ENCODE measurements around the gene RNF130.
A peak's percentile ranks its signal among the peaks of the same experiment; 100 is the strongest.

Gene RNF130

DNA sequence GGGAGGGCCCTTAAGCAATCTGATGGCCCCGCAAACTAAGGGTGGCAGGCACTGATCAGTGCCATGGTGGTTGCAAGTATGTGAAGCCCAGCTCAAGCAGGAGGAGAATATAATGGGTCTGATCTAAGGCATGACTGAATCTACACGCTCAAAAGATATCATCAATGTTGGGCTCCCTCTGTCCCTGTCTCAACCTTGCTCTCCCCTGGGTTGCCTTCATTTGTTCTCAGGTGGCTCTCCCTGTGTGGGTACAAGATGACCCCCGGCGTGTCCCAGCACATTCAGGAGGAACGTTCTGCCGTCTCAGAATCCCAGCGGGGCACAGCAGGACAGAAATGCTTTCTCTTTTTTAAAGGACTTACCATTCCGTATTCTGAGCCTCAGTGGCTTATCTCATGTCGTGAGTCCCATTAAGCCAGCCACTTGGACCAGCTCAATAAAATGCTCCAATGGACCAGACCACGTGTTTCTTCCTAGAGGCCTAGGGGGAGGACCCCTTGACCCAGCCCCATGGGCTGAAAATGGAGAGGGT is 12.0 kb upstream of the RNF130 start:
- no peak for DNase-seq

DNA sequence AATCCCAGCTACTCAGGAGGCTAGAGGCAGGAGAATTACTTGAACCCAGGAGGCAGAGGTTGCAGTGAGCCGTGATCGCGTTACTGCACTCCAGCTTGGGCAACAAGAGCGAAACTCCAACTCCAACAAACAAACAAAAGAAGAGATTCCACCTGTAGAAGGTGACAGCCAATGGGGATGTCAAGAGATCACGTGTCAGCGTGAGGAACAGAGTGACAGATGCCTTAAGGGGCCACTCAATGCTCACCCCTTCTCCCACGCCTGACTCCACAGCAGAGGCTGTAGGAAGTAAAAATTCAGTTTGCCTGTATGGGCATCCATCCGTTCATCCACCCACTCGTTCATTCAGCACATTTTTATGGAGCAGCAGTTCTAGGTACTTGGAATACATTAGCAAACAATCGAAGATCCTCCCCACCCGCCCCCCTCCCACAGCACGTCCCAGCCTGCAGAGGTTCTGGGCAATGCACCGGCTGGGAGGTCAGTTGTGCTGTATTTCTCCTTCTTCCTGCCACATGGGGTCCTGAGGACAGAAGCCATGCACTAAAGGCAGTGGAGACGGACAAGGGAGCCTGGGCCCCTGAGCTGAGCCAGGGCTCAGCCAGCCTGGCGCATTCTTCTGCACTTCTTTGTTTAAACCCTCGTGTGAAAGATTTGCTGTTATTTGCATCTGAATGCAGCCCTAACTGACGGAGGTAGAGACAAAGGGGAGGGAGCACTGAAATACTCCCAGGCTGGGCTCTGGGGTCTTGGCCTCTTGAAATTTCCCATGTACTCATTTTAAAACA is 11.3 kb upstream of the RNF130 start:
- no peak for DNase-seq

DNA sequence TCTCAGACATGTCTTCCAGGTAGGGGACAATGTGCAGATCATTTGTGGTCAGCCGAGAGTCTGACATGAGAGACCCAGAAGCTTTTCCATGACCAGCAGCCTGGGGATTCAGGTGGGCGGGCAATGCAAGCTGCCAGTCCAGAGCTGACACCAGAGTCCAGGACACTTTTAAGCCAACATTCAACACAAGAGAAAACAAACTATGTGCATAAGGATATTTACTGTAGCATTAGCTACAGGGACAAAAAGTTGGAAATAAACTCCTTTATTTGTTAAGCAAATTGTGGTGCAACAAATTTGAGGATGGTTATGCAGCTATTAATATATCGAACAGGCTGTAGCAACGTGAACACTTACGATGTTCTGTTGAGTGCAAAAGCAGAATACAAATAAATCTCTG is 9.9 kb upstream of the RNF130 start:
- no peak for DNase-seq

DNA sequence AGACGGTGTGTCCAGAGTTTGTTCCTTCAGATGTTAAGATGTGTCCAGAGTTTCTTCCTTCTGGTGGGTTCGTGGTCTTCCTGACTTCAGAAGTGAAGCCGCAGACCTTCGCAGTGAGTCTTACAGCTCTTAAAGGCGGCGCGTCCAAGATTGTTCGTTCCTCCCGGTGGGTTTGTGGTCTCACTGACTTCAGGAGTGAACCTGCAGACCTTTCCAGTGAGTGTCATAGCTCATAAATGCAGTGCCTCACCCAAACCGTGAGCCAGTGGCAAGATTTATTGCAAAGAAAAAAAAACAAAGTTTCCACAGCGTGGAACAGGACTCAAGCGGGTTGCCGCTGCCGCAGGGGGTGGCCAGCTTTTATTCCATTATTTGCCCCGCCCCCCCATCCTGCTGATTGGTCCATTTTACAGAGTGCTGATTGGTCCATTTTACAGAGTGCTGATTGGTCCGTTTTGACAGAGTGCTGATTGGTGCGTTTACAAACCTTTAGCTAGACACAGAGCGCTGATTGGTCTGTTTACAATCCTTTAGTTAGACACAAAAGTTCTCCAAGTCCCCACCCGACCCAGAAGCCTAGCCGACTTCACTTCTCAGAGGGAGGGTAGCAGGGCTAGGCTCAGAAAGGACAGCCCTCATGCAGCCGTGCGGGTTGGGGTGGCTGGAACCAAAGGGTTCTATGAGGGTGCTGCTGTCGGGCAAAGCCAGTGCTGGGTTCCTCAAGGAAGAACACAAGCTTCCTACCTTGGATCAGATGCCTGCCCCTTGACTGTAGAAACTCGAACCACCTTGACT is 9.1 kb upstream of the RNF130 start:
- peak; percentile 82 for DNase-seq

DNA sequence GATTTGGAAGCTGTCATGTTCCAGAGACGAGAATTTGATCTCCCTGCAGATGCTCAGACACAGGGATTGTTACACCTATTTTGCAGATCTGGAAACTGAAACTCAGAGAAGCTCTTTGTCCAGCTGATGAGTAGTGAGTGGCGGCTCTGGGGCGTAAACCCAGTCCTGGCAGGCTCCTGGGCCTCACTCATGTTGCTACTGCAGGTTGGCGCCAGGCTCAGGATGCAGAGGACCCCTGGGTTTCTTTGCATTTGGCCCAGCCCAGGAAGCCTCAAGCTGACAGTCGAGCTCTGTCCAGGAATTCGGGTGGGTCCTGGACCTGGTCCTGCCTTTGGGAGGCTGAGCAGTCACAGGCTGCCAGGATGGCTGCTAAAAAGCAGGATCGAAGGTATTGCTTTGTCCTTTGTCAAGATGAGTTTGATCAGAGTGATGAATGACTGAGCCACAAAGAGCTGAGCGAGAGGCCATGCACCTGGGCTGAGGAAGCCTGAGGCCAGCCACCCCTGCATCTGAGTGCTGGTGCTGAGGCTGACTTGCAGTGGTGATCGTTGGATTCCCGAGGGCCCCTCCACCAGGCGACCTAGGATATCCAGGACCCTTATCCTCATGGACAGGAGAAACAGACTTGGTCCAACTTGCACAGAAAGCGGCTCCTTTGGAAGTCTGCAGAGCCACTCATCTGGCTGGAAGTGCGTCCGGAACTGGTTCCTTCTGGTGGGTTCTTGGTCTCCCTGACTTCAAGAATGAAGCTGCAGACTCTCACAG is 8.3 kb upstream of the RNF130 start:
- DNase-seq: no peak

DNA sequence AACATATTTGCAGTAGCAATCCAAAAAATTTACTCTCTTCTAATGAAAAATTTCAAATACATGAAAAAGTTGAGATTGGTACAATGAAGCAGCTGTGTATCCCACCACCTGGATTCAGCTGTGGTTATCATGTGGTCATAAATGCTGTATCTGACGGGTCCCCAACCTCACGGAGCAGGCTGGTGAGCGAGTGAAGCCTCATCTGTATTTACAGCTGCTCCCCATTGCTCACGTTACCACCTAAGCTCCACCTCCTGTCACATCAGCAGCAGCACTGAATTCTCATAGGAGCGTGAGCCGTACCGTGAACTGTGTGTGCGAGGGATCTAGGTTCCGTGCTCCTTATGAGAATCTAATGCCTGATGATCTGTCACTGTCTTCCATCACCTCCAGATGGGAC is 6.8 kb upstream of the RNF130 start:
- no peak for DNase-seq

DNA sequence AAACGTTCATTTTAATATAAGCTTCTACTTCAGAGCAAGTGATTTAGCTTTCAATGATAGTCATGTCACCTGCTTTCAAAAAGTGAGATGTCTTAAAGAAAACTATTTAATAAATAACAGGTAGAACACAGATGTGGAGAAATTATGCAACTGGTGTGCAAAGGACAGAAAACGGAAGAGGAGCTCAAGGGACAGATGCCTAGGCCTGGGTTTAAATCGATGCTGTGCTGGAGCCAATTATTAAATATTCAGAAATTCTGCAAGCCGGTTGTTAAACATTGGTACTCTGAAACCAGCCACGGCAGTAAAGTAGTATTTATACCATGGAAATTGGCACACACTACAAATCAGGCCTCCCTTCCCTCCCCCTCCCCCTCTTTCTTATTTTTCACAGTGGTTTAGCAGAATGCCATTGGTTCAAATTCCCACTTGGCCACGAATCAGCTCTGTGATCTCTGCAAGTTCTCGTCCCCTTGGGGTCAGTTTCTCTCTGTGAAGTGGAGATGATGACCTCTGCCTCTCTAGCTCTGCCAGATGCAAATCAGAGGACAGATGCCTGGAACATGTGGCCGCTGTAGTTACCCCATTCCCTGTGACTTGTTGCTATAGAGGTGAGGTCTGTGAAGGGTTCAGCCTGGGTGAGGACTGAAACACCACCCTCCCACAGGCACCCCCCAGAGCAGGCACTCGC is 6.2 kb upstream of the RNF130 start:
- no peak for DNase-seq

DNA sequence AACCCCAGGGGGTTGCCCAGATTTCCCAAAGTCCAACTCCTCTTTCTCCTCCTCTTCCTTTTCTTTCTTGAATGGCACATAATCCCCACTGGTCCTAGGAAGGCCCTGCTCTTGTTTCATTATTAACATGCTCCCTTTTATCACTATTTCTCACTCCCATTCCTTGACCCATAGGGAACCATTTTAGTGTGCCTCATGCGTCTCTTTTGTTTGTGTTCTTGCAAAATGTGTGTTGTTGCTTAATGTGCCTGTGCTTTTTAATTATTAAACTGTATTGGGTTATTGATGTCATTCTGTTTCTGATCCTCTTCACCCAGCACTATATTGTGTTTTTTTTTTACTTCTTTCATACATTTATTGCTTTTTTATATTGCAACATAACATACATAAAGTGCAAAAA is 4.1 kb upstream of the RNF130 start:
- no peak for DNase-seq

DNA sequence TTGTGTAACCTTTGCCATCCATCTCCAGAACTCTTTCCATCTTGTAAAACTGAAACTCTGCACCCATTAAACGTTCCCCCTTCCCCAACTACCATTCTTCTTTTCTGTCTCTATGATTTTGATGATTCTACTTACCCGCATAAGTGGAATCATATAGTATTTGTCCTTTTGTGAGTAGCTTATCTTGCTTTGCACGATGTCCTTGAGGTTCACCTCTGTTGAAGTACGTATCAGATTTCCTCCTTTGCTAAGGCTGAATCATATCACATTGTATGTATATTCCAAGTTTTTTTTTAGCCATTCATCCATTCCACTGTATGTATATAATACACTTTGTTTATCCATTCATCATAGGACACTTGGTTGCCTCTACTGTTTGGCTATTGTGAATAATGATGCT is 2.9 kb upstream of the RNF130 start:
- no peak for DNase-seq

DNA sequence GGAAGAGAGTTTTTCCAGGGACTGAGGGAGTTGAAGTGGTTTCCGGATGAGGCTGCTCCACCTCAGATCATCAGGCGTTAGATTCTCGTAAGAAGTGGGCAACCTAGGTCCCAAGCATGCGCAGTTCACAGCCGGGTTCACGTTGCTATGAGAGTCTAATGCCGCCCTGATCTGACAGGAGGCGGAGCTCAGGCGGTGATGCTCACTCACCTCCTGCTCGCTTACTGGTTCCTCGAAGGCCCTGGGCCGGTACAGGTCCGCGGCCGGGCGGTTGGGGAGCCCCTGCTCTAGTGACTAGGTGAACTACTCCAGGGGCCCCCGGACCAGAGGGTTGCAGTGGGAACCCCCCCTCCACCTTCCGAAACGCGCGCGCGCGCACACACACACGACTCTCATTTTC is 997 bp upstream of the RNF130 start:
- DNase-seq: no peak

DNA sequence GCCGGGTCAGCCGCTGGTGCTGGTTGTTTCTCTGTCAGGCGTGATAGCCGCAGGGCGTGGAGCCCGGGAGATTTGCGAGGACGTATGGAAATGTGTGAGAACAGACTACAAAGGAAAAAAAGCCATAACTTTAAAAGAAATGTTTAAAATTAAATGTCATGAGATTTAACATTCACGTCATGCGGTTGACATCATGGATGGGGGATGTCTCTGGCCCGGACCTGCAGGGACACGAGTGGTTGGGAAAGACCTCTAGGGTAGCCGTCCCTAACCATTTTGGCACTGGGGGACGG is 643 bp upstream of the RNF130 start:
- no peak for DNase-seq

DNA sequence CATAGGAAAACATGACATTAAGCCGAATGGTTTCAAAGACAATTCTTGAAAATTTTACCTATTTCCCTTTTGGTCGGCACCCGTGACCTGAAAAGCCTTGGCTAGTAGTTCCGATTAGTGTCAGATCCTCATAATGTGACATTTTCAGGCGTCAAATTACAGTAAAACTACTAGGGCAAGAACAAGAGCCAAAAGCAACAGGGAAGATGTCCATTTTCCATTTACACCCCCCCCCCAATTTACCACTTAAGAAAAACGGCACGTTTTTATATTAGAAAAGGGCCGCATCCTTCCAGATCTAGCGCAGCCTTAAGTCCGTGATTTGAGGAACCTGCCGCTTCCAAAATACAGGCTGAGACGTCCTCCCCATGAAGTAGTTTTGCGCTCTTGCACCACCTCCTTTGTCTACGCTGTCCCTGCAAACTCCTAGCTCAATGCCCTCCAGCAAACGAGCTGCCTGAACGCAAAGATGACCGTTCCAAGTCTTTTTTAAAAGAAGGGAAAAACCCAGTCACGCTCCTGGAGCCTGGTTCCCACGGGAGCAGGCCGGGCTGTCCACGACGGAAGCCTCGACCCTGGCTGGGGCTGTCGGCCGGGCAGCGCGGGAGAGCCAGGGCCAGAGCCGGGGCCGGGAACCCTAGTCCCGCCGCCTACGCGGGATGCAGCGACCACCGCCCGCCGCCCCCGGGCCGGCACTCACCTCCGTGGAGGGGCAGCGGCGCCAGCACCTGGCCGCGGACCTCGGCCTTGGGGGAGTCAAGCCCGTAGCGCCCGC is 616 bp downstream of the RNF130 start:
- DNase-seq: peak; percentile 74

DNA sequence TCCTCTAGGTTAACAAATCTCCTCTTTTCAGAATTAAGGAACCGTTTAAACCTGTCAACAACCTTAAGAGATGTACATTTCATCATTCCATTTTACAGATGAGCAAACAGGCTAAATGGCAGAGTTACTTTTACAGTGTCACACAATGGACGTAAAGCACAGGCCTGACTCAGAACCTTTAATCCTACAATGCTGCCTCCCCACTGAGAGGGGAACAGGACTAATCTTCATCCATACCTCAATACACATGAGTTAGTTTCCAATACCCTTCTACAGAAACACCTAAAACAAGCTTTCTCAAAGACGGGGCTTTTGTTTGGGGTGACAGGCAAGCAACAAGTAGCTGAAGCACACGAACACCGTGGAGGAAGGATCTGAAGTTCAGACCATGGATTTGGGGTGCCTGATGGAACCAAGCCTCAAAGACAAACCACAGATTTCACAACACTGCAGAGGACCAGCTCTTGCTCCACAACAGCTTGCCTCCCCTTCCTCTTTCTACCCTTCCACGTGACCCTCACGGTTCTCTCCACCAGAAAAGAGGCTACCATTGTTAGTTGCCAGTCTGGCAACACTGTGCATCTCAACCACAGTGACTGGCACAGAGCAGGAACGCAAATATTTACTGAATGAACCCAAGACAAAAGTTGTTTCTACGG is 1.8 kb downstream of the RNF130 start:
- peak; percentile 55 for DNase-seq

DNA sequence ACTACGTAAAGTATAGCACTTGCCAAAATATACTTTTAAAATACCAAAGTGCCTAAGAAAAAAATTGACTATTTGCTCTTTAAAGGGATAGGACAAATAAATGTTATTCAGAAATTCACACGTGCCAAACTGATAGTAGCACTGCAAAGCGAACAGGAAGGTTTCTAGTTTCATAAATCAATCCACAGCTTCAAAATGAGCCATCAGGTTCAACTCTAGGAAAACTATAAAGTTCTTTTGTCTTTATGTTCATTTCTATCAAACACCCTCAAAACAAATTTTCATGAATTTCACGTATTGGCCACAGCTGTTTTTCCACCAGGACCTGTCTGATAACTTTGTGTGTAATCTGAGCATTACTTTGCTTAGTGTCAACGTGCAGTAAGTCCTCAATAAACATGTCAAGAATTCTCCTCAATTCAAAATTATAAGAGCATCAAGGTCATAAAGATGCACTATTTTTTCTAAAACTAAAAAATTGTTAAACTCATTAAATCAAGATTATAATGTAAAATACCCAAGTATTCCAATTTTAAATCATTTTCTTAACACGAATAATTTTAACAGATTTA is 3.0 kb downstream of the RNF130 start:
- DNase-seq: no peak

DNA sequence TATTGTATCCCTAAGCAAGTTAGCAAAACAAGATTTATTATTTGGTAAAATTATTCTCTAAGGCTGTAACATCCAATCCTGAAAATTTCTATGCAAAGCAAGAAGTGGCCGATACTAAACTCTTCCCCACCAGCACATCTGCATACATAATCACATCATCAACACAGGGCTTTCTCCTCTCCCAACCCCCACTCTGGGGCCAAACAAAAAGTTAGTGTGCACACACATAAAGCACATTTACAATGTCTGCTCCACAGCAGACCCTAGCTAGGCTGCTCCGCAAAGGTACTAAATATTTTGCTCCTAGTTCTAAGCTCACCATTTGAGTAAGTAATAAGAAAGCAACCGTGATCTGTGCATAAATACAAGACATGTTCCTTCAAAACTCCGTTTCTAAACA is 3.6 kb downstream of the RNF130 start:
- DNase-seq: no peak

DNA sequence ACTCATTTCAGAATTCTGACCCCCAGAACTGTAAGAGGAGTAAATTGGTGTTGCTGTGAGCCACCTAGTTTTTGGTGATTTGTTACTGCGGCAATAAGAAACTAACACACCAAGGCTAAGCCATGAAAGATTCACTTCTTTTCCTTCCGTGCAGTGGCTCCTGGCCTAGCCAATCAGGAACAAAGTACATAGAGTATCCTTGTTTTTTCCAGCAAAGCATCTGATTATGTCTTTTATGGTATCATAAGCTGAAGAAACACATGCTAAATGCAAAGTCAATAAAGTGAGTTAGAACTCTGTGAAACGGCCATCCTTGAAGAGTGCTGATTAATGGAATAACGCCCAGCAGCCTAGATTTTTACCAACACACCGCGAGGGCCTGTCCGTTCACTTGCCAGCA is 11.4 kb downstream of the RNF130 start:
- no peak for DNase-seq

DNA sequence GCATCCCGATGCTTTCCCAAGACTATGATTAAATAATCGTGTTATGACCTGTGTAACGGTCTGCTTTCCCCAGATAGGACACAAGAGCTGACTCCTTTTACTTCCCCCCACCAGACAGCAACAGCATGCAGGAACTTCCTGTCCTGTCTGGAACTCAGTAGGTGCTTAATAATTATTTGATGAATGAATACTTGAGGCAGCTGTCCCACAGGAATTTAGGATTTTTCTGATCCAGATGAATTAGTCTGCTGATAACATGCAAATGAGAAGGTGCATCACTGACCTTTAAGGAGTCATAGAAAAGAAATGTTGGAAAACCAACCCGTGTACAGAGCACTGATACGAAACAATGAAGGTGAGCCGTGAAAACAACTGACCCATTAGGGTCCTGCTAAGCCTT is 12.2 kb downstream of the RNF130 start:
- no peak for DNase-seq

DNA sequence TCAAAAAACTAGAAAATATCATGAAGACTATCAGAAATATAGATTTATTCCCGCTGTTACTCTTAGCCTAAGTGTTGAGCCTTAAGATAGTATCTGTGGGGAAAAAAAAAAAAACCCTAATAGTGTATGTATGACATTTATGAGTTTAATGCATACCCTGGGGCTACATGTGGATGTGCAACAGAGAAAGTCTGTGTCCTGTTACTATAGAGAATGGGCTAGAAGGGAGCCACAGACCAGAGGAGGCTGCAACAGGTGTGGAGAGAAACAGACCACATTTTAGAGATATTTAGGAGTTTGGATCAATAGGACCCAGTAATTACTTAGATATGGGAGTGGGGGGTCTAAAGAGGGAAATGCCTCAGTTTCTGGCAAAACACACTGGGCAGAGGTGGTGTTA is 15.4 kb downstream of the RNF130 start:
- no peak for DNase-seq

DNA sequence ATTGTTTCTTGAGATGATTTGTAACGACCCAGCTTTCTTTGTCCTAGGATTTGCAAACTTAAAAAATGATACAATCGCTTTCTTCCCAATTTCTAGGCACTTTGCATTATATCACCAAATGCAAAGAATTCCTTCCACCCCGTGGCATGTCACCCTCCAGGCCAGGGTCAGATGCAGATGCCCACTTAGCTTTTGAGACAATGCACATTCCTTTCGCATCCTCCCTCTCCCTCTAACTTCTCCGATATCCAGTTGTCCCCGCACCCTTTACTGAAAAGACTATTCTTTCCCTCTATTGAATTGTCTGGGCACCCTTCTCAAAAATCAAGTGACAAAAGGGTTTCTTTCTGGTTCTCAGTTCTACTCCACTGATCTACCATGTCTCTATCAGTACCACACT is 17.3 kb downstream of the RNF130 start:
- no peak for DNase-seq

DNA sequence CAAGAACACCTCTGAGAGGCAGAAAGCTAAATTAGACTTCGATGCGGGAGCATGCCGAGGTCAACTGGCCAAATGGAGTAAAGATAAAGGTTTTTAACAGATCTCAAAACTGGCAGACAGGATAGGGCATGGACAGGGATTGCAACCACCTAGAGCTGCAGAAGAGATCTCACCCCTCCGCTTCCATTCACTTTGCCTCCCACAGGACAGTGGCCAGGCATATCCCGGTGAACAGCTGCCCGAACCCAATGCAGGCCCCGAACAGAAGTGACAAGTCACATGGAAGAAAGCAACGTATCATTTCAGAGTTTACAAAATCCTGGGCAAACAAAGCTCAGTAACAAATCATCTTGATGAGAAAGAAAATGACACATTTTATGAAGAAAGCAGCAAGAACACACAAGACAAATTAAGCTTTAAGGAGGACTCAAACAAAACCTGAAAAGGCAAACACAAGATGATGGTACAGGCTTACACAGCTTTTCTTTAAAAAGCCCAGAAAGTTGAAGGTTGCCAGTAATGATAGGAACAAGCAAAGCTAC is 18.4 kb downstream of the RNF130 start:
- no peak for DNase-seq

DNA sequence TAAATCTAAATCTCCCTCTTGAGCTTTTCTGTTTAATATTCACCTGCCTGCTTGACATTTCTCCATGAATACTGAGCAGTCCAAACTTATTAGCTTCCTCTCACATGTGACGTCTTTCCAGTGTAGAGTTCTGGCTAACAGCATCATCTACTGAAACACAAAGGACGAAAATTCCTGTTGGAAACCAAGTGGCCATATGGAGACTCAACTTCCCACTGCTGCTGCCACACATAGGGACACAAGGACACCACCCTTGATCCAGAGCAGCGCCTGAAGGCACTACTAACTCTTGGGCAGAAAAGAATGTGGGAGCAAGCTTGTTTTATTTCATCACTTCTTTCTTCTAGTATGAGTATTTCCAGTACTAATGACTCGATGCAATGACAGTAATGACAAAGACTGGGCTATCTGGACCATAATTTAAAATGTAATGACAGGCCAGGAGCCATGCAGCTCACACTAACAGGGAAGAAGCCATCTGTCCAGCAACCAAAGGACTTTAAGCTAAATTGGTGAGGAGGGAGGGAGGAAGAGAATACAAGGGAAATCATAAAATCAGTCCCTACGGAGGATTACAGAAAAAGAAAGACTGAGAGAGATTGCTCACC is 19.2 kb downstream of the RNF130 start:
- DNase-seq: no peak

All from activated CD8-positive, alpha-beta memory T cell treated with anti-CD3 and anti-CD28 coated beads for 24 hours (primary cell).